Measurements from ENCODE around the gene DNASE1. TPM values are rescaled to one million over a fixed set of nuclear protein-coding genes. Genes with fewer than 3 reads are reported as not detected.

Gene DNASE1
- 6.0 and 14.2 TPM in 2 replicates for total RNA-seq

GRCh38 chr16:3654249-3654991, at the start of gene DNASE1:
Gene DNASE1 (plus strand): TSS chr16:3654691. CDS start chr16:3655374, 683 bp downstream.

GRCh38 chr16:3611146-3611975, 43.1 kb upstream of the DNASE1 start, which contains the start of gene SLX4:
Gene SLX4 (minus strand): TSS chr16:3611606. CDS start chr16:3608964, 2,642 bp downstream.

Other genes with a start within 250 kb of the DNASE1 start
- gene ZNF597, start 211.2 kb upstream of the DNASE1 start, total RNA-seq, result 2.8 and 2.9 TPM in 2 replicates
- 13.1 and 13.7 TPM in 2 replicates for gene NAA60, start 211.0 kb upstream of the DNASE1 start, total RNA-seq
- gene C16orf90, start 159.2 kb upstream of the DNASE1 start, total RNA-seq, result not detected in 2 replicates
- 8.1 and 12.8 TPM in 2 replicates for gene CLUAP1, start 153.7 kb upstream of the DNASE1 start, total RNA-seq
- gene NLRC3, start 77.3 kb upstream of the DNASE1 start, total RNA-seq, result 4.0 and 13.4 TPM in 2 replicates
- gene SLX4, start 43.1 kb upstream of the DNASE1 start, total RNA-seq, result 0.98 and 2.1 TPM in 2 replicates
- 35.1 and 66.7 TPM in 2 replicates for gene TRAP1, start 62.8 kb downstream of the DNASE1 start, total RNA-seq
- gene CREBBP, start 226.0 kb downstream of the DNASE1 start, total RNA-seq, result 10.4 and 13.9 TPM in 2 replicates

Measured in dermis lymphatic vessel endothelial cell (primary cell).